A549 (cell line): ENCODE results near the gene RAB15. TPM values are rescaled to one million over a fixed set of nuclear protein-coding genes. Genes with fewer than 3 reads are reported as not detected.

Experiments
- ATAC-seq, 2 experiments: fragments of 200-7000 bp in 1 of 2; fragments of >200 bp in 1 of 2; cut with Nextera tagmentation in 1 of 2; cut with Tn5 transposase in 1 of 2; 3 replicates each; pipeline versions ENCODE4 v1.8.0 to v1.9.1; 2018 to 2020; ENCODE audit warnings: mild to moderate bottlenecking in 1 of 2, moderate library complexity in 1 of 2
- CTCF ChIA-PET: fragments of 300-600 bp; sonication (Branson Sonifier 250); formaldehyde crosslinking; extraction: SDS; loops from one replicate; lab custom pipeline; 2021; ENCODE audit warnings: antibody characterized with exemption, inconsistent platforms; lab: Yijun Ruan, JAX
- POLR2A ChIA-PET: fragments of 350-600 bp; formaldehyde crosslinking; extraction: SDS; loops from one replicate; lab custom pipeline; 2021; ENCODE audit warnings: antibody characterized with exemption, inconsistent platforms; lab: Yijun Ruan, JAX
- DNase-seq, 2 experiments: peaks; one replicate each; pipeline versions ENCODE4 v3.0.0 to v3.0.0-alpha.2; 2011 to 2016; ENCODE audit warnings: low read depth in 1 of 2, low spot score in 1 of 2
- FAIRE-seq: peaks from 2 replicates; lab custom pipeline; 2011; peaks lifted over from hg19 to GRCh38; lab: Jason Lieb, UNC
- H3K27ac ChIP-seq, 2 experiments: fragments of >200 bp; sonication (Bioruptor Twin); formaldehyde crosslinking; 3 replicates each; pipeline ENCODE4 v1.5.1; 2016 to 2017
- H3K4me1 ChIP-seq: fragments of >200 bp; sonication (Bioruptor Twin); formaldehyde crosslinking; 3 replicates; pipeline ENCODE4 v1.6.1; 2016
- H3K4me2 ChIP-seq: fragments of >200 bp; sonication (Bioruptor Twin); formaldehyde crosslinking; 3 replicates; pipeline ENCODE4 v1.6.1; 2016
- H3K4me3 ChIP-seq: fragments of >200 bp; sonication (Bioruptor Twin); formaldehyde crosslinking; 3 replicates; pipeline ENCODE4 v1.5.1; 2016
- H3K9me3 ChIP-seq: fragments of >200 bp; sonication (Bioruptor Twin); formaldehyde crosslinking; 3 replicates; pipeline ENCODE4 v1.6.1; 2016
- CBX8 ChIP-seq: fragments of 200-600 bp; sonication (generic); IDR thresholded peaks from 2 replicates; pipeline ENCODE4 v1.6.1; 2016
- CHD2 ChIP-seq: fragments of 150-350 bp; IDR thresholded peaks from 2 replicates; pipeline ENCODE4 v1.6.1; 2014; ENCODE audit warnings: low read length; ENCODE audit not compliant: partially characterized antibody
- EHF ChIP-seq: fragments of 250-450 bp; sonication (Bioruptor Pico); IDR thresholded peaks from 2 replicates; pipeline ENCODE4 v1.5.0; 2020; ENCODE audit warnings: mild to moderate bottlenecking
- ESRRA ChIP-seq: fragments of 150-350 bp; IDR thresholded peaks from 2 replicates; pipeline ENCODE4 v1.6.1; 2014; ENCODE audit warnings: mild to moderate bottlenecking, low read length, borderline replicate concordance
- FOXS1 ChIP-seq: fragments of 250-450 bp; sonication (Bioruptor Pico); IDR thresholded peaks from 2 replicates; pipeline ENCODE4 v1.5.0; 2020; ENCODE audit warnings: mild to moderate bottlenecking, moderate library complexity
- HEYL ChIP-seq: fragments of 250-450 bp; sonication (Bioruptor Pico); IDR thresholded peaks from 2 replicates; pipeline ENCODE4 v1.8.0; 2021; ENCODE audit warnings: mild to moderate bottlenecking, moderate library complexity
- HOXB13 ChIP-seq: fragments of 250-450 bp; sonication (Bioruptor Pico); IDR thresholded peaks from 2 replicates; pipeline ENCODE4 v1.5.0; 2020; ENCODE audit warnings: low read depth, mild to moderate bottlenecking, moderate library complexity
- HOXB5 ChIP-seq: fragments of 250-450 bp; sonication (Bioruptor Pico); IDR thresholded peaks from 2 replicates; pipeline ENCODE4 v1.5.0; 2020; ENCODE audit warnings: mild to moderate bottlenecking, moderate library complexity
- JUN ChIP-seq, 2 experiments: fragments of >200 bp; sonication (Bioruptor Twin); formaldehyde crosslinking; IDR thresholded peaks; 2 replicates in 1 of 2; 3 replicates in 1 of 2; pipeline ENCODE4 v1.6.1; 2016 to 2017
- JUNB ChIP-seq: fragments of >200 bp; sonication (Bioruptor Twin); formaldehyde crosslinking; IDR thresholded peaks from 2 replicates; pipeline ENCODE4 v1.6.1; 2016
- MAFK ChIP-seq: fragments of 450-650 bp; IDR thresholded peaks from 2 replicates; pipeline ENCODE4 v1.6.1; 2014; ENCODE audit not compliant: partially characterized antibody
- MAZ ChIP-seq: fragments of 150-350 bp; IDR thresholded peaks from 2 replicates; pipeline ENCODE4 v1.6.1; 2014; ENCODE audit warnings: antibody characterized with exemption, low read depth, low read length, borderline replicate concordance
- NR3C1 ChIP-seq: fragments of >200 bp; sonication (Bioruptor Twin); formaldehyde crosslinking; IDR thresholded peaks from 3 replicates; pipeline ENCODE4 v1.6.1; 2017
- PHF8 ChIP-seq: fragments of 200-600 bp; sonication (generic); IDR thresholded peaks from 2 replicates; pipeline ENCODE4 v1.6.1; 2016; ENCODE audit warnings: low read depth, mild to moderate bottlenecking, antibody characterized with exemption, moderate library complexity, borderline replicate concordance
- POLR2AphosphoS2 ChIP-seq: conservative IDR thresholded peaks from 2 replicates; pipeline ENCODE4 v1.6.1; 2012; ENCODE audit warnings: low read length, improper control_type of control experiment, inconsistent platforms
- RCOR1 ChIP-seq: fragments of 150-350 bp; IDR thresholded peaks from 2 replicates; pipeline ENCODE4 v1.6.1; 2014; ENCODE audit warnings: antibody characterized with exemption, low read length, low read depth
- RNF2 ChIP-seq: fragments of 200-600 bp; sonication (generic); IDR thresholded peaks from 2 replicates; pipeline ENCODE4 v1.6.1; 2016; ENCODE audit warnings: low read depth, mild to moderate bottlenecking, antibody characterized with exemption, moderate library complexity, borderline replicate concordance
- ZNF302 ChIP-seq: fragments of 250-450 bp; sonication (Bioruptor Pico); IDR thresholded peaks from 2 replicates; pipeline ENCODE4 v1.9.0; 2021; ENCODE audit warnings: inconsistent platforms, mild to moderate bottlenecking, moderate library complexity
- ZSCAN20 ChIP-seq: fragments of 250-450 bp; sonication (Bioruptor Pico); IDR thresholded peaks from 2 replicates; pipeline ENCODE4 v1.8.0; 2022; ENCODE audit warnings: mild to moderate bottlenecking, moderate library complexity
- WGBS: methylation state at CpG from one replicate; pipeline ENCODE4 v1.1.6; 2017; ENCODE audit errors: missing lambda C conversion rate; 5-methylcytosine and 5-hydroxymethylcytosine counted together
- polyA plus RNA-seq, 4 experiments: library from polyadenylated mRNA; depleted of rRNA in 3 of 4; stranded (reverse); fragments of >200 nt; fragmentation: RNase III in 1 of 4; extraction: RNeasy Plus Mini Kit Qiagen cat#74134 plus additional on column Dnase treatment in 1 of 4; gene quantifications; 2 replicates in 3 of 4; 3 replicates in 1 of 4; pipeline ENCODE4 v1.2.3, GENCODE V29; 2011 to 2017
- TF ChIP-seq, protein P1 (sequence below): IDR thresholded peaks from 2 replicates; pipeline ENCODE4 v1.6.1; 2012; ENCODE audit warnings: low read depth, borderline replicate concordance
- TF ChIP-seq, protein P2 (sequence below): fragments of >200 bp; sonication (Bioruptor Twin); formaldehyde crosslinking; IDR thresholded peaks from 2 replicates; pipeline ENCODE4 v1.6.1; 2016
- TF ChIP-seq, protein P3 (sequence below): fragments of >200 bp; sonication (Bioruptor Twin); formaldehyde crosslinking; IDR thresholded peaks from 3 replicates; pipeline ENCODE4 v1.6.1; 2016
- TF ChIP-seq, protein P4 (sequence below): fragments of 450-650 bp; IDR thresholded peaks from 2 replicates; pipeline ENCODE4 v1.6.1; 2014; ENCODE audit warnings: antibody characterized with exemption

The RAB15 gene
- polyA plus RNA-seq, 2 of the 4 experiments (the other 2 are of a cell fraction), result 32.2 to 35.1 TPM

DNA sequence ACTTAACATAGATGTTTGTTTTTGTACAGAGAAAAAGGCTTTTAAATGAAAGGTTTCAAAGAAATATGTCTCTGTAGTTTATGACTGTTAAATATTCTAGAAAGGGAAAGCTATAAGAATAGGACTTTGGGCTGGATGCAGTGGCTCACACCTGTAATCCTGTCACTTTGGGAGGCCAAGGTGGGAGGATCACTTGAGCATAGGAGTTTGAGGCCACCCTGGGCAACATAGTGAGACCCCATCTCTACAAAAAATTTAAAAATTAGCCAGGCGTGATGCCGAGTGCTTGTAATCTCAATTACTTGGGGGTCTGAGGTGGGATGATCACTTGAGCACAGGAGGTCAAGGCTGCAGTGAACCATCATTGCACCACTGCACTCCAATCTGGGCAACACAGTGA, 41.0 kb downstream of the RAB15 start (continued):
- TF ChIP-seq, protein P1, sequence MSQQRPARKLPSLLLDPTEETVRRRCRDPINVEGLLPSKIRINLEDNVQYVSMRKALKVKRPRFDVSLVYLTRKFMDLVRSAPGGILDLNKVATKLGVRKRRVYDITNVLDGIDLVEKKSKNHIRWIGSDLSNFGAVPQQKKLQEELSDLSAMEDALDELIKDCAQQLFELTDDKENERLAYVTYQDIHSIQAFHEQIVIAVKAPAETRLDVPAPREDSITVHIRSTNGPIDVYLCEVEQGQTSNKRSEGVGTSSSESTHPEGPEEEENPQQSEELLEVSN, result no peak
- TF ChIP-seq, protein P2, sequence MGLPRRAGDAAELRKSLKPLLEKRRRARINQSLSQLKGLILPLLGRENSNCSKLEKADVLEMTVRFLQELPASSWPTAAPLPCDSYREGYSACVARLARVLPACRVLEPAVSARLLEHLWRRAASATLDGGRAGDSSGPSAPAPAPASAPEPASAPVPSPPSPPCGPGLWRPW, result no peak
- no peak for TF ChIP-seq HOXB5 (CRISPR knock-in tag)

DNA sequence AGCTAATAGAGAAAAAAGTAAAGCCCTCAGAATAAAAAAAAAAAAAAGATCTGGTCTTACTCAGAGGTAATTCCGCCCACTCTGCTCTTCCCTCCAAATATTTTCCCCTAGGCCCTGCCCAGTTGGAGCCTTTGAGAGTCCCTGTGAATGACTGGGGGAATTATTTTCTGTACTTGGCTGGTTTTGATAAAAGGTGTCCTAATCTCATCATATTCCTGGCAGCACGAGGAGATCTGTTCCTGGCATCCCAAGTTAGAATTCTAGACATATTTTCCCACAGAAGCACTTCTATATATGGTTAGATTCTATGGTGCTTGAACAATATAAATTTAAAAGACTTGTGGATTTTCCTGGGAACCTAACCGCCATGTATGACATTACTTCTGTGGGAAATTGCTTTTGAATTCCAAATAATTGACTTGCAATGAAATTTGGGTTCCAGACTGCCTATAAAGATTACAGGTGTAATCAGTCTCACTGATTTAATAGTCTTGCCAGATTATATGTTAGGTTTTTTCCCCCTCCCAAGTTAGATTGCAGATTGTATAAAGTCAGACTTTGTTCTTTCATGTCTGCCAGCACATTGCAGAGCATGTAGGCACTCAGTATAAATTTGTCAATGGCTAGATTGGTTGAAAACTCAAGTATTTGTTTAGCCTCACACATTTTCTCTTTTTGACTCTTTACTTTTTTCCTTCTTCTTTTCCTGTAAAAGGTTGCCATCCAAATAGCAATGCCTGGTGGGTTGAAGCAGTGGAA, 41.9 kb downstream of the RAB15 start:
- H3K27ac ChIP-seq, result no peak overlapping the region
- POLR2A ChIA-PET, result no interaction called here
- ATAC-seq (no peak), DNase-seq (no peak), FAIRE-seq (no peak)
- no peaks in the 10 kb centered on the region; the same call in 2 of the 3 replicates for H3K4me1 ChIP-seq
- CTCF ChIA-PET, result interaction anchor here (1.3 kb wide), 1 partner anchor 89 kb away, joined by 3 read pairs; no protein-coding TSS in a partner anchor
- TF ChIP-seq PHF8, result no peak
- TF ChIP-seq FOXS1 (CRISPR knock-in tag), result no peak
- TF ChIP-seq RNF2, result no peak
- TF ChIP-seq HOXB13 (CRISPR knock-in tag), result no peak
- TF ChIP-seq MAZ, result no peak
- no peak for TF ChIP-seq EHF (CRISPR knock-in tag)
- no peak for TF ChIP-seq HOXB5 (CRISPR knock-in tag)
- H3K4me3 ChIP-seq, result no peak overlapping the region
- H3K9me3 ChIP-seq, result no peaks in the 10 kb centered on the region
- 91% methylated on average over 3 of the region's 3 CpGs for WGBS
- no peak overlapping the region for H3K4me2 ChIP-seq

DNA sequence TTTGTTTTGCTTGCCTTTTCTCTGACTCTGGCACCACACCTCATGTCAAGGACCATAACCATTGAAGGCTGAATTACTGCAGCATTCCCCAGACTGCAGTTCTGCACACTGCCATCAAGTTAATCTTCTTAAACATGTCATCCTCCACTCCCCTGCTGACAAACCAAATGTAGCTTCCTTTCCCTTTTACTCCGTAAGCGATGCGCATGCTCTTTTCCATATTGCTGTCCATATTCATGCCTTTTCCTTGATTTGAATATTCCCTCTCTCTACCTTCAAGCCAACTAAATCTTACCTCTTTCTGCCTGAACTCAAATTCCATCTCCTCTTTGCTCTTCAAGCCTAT, 43.1 kb downstream of the RAB15 start:
- Histone ChIP-seq H3K4me3 (no peak overlapping the region), H3K4me2 (no peak overlapping the region), H3K9me3 (no peaks in the 10 kb centered on the region), H3K27ac (no peak overlapping the region), H3K4me1 (no peaks in the 10 kb centered on the region; the same call in 2 of the 3 replicates)
- ATAC-seq (no peak), FAIRE-seq (no peak), DNase-seq (no peak)
- 100% methylated on average over 3 of the region's 3 CpGs for WGBS
- ChIA-PET CTCF (no interaction called here), POLR2A (no interaction called here)
- TF ChIP-seq RCOR1 (no peak), CBX8 (no peak), JUNB (no peak), ZSCAN20 (CRISPR knock-in tag) (no peak), MAFK (no peak), JUN (IDR thresholded peaks at IDR 0.05) (no peak), ESRRA (no peak), CHD2 (no peak), HOXB13 (CRISPR knock-in tag) (no peak), RNF2 (no peak), NR3C1 (no peak), ZNF302 (no peak), HEYL (CRISPR knock-in tag) (no peak), POLR2AphosphoS2 (no peak)
- TF ChIP-seq, protein P3, sequence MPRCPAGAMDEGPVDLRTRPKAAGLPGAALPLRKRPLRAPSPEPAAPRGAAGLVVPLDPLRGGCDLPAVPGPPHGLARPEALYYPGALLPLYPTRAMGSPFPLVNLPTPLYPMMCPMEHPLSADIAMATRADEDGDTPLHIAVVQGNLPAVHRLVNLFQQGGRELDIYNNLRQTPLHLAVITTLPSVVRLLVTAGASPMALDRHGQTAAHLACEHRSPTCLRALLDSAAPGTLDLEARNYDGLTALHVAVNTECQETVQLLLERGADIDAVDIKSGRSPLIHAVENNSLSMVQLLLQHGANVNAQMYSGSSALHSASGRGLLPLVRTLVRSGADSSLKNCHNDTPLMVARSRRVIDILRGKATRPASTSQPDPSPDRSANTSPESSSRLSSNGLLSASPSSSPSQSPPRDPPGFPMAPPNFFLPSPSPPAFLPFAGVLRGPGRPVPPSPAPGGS, result no peak
- TF ChIP-seq, protein P4, sequence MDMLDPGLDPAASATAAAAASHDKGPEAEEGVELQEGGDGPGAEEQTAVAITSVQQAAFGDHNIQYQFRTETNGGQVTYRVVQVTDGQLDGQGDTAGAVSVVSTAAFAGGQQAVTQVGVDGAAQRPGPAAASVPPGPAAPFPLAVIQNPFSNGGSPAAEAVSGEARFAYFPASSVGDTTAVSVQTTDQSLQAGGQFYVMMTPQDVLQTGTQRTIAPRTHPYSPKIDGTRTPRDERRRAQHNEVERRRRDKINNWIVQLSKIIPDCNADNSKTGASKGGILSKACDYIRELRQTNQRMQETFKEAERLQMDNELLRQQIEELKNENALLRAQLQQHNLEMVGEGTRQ, result no peak
